KOPT-K1 (cell line): Measurements from ENCODE around the gene SLC45A3.

Experiments used
- H3K27ac ChIP-seq: fragments of 200-600 bp; sonication (generic); 2 replicates; pipeline ENCODE4 v1.5.1; 2016; ENCODE audit warnings: antibody characterized with exemption, mild to moderate bottlenecking, low read depth, low read length; ENCODE audit not compliant: poor library complexity, severe bottlenecking
- H3K36me3 ChIP-seq: fragments of 200-600 bp; sonication (generic); 2 replicates; pipeline ENCODE4 v1.5.1; 2017; ENCODE audit warnings: antibody characterized with exemption, mild to moderate bottlenecking, low read length, moderate library complexity; ENCODE audit not compliant: insufficient read depth
- H3K9me3 ChIP-seq: fragments of 200-600 bp; sonication (generic); 2 replicates; pipeline ENCODE4 v1.5.1; 2017; ENCODE audit warnings: antibody characterized with exemption, low read length, mild to moderate bottlenecking; ENCODE audit not compliant: insufficient read depth, poor library complexity, severe bottlenecking

The SLC45A3 gene

DNA sequence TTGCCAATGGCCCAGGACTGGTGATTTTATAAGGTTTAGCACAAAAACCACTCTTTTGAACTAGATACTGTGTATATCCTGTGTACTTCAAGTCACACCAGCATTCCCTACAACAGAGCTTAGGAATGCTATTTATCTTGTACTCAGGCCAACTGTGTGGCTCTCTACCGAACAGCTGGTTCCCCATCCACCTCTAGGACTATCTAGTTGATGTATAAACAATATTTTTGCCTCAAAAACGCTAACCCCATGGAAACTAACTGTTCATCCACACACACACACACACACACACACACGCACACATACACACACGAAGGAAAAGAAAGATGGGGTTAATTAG lies 28.7 kb upstream of the SLC45A3 start:
- Histone ChIP-seq H3K27ac (no peak overlapping the region), H3K36me3 (peaks cover 85% of the 10 kb centered on the region), H3K9me3 (no peaks in the 10 kb centered on the region)

DNA sequence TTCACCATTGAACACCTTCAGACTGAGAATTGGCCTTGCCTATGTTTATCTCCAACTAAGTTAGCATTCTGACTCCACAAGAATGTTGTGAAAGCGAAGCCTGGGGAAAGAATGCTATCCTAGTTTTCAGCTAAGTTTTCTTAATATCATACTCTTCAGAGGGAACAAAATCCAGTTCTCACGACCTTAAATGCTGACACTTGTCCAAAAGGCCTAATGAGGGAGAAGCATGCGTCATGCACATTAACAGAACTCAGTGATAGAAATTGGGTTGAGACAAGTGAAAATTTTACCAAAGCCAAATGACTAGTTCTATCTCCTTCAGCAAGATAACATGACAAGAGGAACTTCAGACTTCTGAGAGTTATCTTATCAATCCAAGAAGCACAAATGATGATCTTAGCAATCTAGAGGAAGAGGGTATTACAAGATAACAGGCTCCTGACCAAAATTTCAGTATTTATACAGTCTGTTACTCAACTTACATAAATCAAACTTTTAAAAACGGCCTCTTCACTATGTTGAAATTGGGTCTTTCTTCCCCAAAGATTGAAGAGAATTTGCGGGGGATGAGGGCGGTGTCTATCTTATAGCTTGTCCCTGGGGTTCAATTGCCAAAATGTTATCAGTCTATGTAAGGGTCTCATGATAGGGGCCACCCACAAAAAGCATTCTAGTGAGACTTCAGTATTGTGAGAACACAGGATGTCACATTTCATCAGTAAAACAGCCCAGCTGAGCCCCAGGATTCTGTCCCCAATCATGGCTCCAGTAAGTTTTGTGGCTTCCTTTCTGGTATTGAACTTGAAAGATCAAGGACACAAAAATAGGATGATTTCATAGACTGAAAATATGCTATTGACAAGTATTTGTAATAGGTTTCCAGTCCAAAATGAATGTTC lies 26.5 kb upstream of the SLC45A3 start:
- Histone ChIP-seq H3K27ac (no peak overlapping the region), H3K36me3 (peaks cover 87% of the 10 kb centered on the region), H3K9me3 (no peaks in the 10 kb centered on the region)

DNA sequence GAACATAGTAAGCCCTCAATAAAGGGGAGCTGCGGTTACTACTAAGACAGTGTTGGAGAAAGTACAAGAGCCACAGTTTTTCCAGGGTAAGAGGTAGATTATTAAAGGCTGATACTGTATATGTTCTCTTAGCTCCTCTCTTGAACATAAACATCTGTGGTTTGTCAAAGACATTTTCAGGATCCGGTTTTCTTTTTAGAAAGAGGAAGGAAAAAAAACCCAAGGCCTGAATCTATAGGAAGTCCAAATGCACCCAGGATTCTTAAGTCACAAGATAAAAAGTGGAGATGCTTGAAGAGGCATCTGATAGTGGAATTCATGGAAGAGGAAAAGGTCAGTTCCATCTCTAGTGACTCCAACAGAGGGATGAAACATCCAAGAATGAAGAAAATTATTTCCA lies 24.6 kb upstream of the SLC45A3 start:
- Histone ChIP-seq H3K9me3 (no peaks in the 10 kb centered on the region), H3K36me3 (peaks cover 81% of the 10 kb centered on the region), H3K27ac (no peak overlapping the region)

DNA sequence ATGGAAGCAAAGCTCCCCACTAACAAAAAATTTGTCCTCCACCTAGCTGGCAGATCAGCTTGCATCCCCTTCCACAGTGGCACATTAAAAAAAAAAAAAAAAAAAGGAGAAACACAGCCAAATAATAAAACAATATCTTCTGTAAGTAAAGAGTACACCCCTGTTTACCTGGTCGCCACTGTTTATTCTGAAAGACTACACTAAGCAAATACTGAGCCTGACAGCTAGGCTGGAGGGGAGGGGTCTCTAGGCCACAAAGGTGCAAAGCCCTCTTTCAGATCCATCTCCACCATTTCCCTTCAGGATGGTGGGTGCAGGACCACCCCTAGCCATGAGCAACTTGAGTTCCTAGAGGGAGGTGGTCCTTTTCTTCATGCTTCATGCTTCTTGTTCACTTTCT lies 22.8 kb upstream of the SLC45A3 start:
- H3K9me3 ChIP-seq = no peaks in the 10 kb centered on the region
- peaks cover 63% of the 10 kb centered on the region for H3K36me3 ChIP-seq
- no peak overlapping the region for H3K27ac ChIP-seq

DNA sequence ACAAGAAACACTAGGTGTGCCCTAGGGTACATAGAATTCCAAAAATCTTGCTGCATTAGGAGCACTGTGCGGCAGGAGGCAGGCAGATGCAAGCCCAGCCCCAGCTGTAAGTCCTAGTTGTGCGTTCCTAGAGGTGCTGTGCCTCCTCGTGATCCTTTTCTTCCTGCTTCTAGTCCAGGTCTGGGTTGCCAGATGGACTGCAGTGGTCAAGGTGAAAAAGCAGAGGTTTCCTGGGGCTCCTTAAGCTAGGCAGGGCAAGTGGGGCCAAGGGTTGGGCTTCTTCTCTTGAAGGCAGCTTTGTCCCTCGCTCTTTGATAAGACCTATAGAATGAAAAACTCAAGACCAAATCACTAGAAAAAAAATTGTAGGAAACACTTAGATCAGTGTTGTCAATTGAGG lies 21.6 kb upstream of the SLC45A3 start:
- Histone ChIP-seq H3K9me3 (no peaks in the 10 kb centered on the region), H3K27ac (no peak overlapping the region)

DNA sequence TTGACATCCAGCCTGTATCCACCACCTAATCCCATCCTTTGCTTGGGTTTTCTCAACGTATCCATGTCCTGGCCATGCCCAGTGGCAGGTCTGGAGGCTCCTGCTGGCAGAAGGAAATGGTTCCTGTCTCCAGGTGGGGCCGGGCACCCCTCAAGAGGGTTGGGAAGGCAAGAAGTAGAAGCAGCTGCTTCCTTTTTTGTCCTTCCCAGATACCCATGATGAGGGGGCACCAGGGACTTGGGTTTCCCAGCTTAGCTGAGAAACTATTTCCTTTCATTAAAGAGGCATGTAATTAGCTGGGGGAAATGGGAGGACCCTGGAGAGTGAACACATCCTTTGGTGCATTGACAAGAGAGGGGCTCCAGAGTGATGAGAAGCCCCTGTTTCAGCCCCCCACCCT lies 21.1 kb upstream of the SLC45A3 start:
- H3K9me3 ChIP-seq = no peaks in the 10 kb centered on the region
- peaks cover 47% of the 10 kb centered on the region for H3K36me3 ChIP-seq
- no peak overlapping the region for H3K27ac ChIP-seq

More for the DNA sequence above, 21.6 kb upstream of the SLC45A3 start:
- peaks cover 52% of the 10 kb centered on the region for H3K36me3 ChIP-seq

DNA sequence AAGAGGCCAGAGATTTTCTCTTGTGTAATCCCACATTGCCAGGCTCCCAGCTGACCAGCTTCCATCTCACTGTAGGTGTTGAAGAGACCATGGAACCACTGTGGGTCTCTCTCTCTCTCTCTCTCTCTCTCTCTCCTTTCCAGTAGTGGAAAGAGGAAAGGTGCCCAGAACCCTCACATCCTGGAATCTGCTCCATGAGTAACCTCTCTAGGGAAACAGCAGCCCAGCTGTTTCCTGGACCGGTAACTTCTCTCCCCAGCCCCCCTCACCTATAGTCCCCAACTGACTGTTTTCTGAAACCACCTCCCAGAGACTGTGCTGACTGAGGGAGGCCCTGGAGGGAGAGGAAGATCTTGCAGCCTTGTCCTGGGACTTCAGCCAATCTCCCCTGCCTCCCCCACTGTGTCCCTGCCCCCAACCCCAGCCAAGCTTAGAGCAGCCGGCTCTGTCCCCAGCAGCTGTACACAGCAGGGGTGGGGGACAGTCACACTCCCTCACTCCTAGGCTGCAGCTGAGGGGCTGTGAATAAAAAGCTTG lies 20.6 kb upstream of the SLC45A3 start:
- Histone ChIP-seq H3K9me3 (no peaks in the 10 kb centered on the region), H3K36me3 (peaks cover 45% of the 10 kb centered on the region), H3K27ac (no peak overlapping the region)

DNA sequence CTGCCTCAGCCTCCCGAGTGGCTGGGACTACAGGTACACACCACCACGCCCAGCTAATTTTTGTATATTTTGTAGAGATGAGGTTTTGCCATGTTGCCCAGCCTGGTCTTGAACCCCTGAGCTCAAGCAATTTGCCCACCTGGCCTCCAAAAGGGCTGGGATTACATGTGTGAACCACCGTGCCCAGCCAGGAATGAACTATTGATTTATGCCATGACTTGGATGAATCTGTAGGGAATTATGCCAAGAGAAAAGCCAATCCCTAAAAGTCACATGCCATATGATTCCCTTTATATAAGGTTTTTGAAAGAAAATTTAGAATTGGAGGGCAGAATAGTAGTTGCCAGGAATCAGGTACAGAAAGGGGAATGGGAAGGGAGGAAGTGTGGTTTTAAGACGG lies 19.1 kb upstream of the SLC45A3 start:
- Histone ChIP-seq H3K36me3 (peaks cover 34% of the 10 kb centered on the region; the same call in 1 of the 2 replicates), H3K9me3 (no peaks in the 10 kb centered on the region), H3K27ac (no peak overlapping the region)

DNA sequence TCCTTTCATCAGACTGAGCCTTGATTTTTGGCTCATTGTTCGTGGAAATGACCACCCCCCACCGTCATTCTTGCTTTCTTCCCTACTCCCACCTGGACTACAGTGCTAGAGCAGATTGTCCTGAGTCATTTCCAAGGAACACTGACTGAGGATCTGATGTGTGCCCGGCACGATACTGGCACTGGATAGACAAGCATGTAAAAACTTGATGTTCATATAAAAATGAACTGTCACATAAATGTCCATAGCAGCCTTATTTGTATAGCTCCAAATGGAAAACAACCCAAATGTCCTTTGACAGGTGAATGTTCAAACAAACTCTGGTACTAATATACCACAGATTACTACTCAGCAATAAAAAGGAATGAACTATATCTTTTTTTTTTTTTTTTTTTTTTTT lies 18.6 kb upstream of the SLC45A3 start:
- Histone ChIP-seq H3K27ac (no peak overlapping the region), H3K9me3 (no peaks in the 10 kb centered on the region), H3K36me3 (peaks cover 29% of the 10 kb centered on the region; the same call in 1 of the 2 replicates)

DNA sequence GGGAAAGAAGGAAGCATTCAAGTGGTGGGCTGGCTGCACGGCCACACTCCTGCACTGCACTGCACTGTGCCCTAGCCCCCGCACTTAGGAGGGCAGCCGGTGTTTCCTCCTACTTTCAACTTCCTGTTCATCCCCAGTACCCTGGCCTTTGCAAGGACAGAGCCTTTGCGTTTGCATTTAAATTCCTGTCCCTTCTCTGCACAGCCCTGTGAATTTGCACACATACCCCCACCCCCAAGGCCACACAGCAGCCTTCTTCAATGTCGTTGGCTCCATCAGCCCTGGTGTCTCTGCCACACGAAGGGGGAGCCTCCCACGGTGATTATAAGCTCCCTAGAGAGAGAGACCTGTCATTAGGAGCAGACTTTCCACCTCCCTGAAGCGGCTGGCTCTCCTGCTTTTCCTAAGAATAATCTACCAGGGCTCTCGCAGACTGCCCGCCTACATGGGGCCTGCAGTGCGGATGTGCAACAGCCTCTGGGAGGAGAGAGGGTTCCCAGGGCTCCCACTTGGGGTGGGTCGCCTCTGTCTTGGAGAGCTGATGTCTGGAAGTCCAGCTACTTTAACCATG lies 13.2 kb upstream of the SLC45A3 start:
- no peak overlapping the region for H3K27ac ChIP-seq
- H3K9me3 ChIP-seq = no peaks in the 10 kb centered on the region
- no peaks in the 10 kb centered on the region for H3K36me3 ChIP-seq

DNA sequence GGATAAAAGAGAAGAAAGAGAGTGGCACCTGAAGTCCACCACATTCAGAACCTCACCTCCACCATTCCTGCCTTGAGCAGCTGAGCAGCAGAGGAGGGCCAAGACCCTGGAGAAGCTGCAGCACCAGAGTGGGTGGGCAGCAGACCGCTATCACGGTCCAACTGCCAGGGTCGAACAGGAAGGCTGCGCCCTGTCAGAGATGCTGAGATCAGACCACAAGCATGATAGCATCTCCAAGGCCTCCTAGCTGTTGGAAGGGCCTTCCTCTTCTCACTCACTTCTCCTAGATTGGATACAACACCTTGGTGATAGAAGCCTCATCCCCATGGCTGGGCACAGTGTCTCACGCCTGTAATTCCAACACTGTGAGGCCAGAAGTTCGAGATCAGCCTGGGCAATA lies 12.1 kb upstream of the SLC45A3 start:
- Histone ChIP-seq H3K36me3 (no peaks in the 10 kb centered on the region), H3K9me3 (no peaks in the 10 kb centered on the region), H3K27ac (no peak overlapping the region)

DNA sequence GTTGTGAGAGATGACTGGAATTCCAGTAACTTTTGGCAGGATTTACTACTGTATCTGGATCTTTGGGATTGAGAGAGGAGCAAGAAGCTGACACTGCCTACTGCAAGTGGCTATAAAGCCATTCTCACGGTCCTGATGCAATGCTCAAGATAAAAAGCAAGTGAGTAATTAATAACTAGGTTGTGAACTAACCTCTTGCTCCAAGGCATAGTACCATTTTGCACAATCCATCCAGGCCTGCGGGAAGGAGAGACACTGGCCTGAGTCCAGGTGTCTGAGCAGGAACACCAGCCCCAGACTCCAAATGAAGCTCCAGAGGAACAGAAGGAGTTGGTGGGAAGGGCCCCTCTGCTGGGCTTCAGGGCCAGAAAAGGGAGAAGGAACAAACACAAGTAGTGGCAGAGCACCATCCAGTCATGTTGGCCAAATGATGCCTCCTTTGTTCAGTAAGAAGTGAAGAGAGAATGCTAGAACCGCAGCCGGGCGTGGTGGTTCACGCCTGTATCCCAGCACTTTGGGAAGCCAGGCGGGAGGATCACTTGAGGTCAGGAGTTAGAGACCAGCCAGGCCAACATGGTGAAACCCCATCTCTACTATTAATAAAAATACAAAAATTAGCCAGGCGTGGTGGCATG lies 9.9 kb upstream of the SLC45A3 start:
- H3K36me3 ChIP-seq = no peaks in the 10 kb centered on the region
- no peak overlapping the region for H3K27ac ChIP-seq
- no peaks in the 10 kb centered on the region for H3K9me3 ChIP-seq

DNA sequence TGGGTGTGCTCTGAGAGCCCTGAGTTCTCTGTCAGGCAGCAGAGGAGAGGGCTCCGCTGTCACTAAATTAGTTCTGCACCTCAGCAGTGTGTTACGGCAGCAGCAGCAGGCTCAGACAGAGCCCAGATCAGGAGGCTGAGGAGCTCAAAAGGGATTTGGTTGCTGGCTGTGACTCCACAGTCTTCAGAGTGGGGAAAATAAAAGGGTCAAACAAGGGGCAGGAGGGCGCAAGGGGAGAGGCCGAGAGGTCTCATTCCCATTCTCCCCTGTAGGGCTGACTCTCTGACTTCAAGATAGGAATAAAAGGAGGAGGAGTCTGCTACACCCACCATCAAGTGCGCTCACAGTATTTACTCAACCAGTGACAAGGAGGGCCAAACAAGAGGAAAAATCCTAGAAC lies 9.2 kb upstream of the SLC45A3 start:
- Histone ChIP-seq H3K9me3 (no peaks in the 10 kb centered on the region), H3K36me3 (no peaks in the 10 kb centered on the region), H3K27ac (no peak overlapping the region)

DNA sequence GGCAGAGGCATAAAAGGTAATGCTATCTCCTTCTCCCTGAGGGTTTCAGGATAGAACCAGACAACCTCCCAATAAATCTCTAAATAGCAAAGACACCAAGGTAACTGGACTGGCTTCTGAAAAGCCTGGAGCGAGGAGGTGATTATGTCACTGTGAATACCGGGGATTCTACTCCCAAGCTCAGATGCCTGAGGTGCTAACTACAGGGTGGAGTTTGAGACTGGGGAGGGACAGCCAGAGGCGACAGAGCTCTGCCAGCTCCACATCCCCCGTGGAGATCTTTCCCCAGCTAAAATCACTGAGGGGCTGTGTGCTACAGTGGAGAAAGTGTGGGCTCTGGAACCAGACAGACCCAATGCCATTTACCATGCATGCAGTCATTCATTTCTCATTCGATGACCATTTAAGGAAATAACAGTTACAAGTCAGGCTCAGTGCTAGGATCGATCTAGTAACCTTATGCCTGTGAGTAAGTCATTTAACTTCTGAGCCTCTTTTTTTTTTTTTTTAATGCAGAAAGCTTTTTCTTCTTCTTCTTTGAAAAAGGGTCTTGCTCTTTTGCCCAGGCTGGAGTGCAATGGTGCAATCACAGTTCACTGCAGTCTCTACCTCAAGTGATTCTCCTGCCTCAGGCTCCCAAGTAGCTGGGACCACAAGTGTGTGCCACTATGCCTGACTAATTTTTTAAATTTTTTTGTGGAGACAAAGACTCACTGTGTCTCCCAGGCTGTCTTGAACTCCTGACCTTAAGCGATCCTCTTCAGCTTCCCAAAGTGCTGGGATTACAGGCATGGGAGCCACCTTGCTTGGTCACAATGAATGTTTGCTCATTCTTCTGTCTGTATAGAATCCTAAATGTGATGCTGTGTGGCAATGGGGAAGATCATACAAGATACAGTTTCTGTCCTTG lies 8.1 kb upstream of the SLC45A3 start:
- Histone ChIP-seq H3K9me3 (no peaks in the 10 kb centered on the region), H3K27ac (no peak overlapping the region), H3K36me3 (no peaks in the 10 kb centered on the region)

DNA sequence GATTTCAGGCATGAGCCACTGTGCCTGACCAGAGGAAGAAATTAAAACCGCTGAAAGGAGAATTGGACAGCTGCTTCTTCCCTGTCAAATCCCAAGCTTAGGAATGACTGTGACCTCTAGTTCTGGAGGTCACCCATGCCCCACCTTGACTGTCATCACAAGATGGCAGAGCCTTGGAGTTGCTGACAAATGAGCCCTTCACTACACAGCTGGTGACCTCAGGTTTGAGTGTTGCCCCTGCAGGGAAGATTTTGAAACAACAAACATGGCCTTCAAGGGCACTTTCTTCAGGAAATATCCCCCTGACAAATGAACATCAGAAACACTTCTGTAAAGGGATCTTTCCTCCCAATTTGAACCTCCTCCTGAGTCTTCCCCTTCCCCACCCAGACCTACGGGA lies 6.9 kb upstream of the SLC45A3 start:
- H3K36me3 ChIP-seq = no peaks in the 10 kb centered on the region

More for the DNA sequence above, 6.9 kb upstream of the SLC45A3 start:
- no peaks in the 10 kb centered on the region for H3K9me3 ChIP-seq
- no peak overlapping the region for H3K27ac ChIP-seq
